GM10248 (cell line): ENCODE data around the gene SSRP1.
A peak's percentile ranks its signal among the peaks of the same experiment; 100 is the strongest.

ENCODE experiments used
- CTCF ChIA-PET: fragments of 300-600 bp; sonication (Branson Sonifier 250); formaldehyde crosslinking; extraction: SDS; loops from one replicate; lab custom pipeline; 2021; ENCODE audit warnings: antibody characterized with exemption; lab: Yijun Ruan, JAX
- POLR2A ChIA-PET: fragments of 350-650 bp; sonication (Branson Sonifier 250); formaldehyde crosslinking; extraction: SDS; loops from one replicate; lab custom pipeline; 2020; ENCODE audit warnings: antibody characterized with exemption; lab: Yijun Ruan, JAX
- DNase-seq: peaks from one replicate; pipeline ENCODE4 v3.0.0; 2012; ENCODE audit errors: extremely low spot score
- TF ChIP-seq, protein P1 (sequence below): IDR thresholded peaks from 2 replicates; pipeline ENCODE4 v1.5.1; 2012; ENCODE audit warnings: mild to moderate bottlenecking, low read depth; ENCODE audit errors: extremely low read depth, missing control alignments, control extremely low read depth

The SSRP1 gene

DNA sequence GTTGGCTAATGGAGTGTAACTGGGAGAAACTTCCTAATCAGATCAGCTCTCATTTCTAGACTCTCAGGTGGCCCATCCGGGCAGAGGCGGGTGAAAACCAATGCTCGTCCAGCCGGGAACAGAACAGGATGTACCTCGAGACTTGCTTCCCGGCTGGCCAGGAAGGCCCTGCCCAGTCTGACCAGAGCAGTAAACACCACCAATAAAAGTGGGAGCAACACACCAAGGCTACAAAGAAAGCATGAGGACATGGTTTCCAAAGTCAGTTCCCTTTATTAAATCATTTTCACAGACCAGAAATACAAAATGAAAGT, 10.0 kb downstream of the SSRP1 start:
- DNase-seq: no peak
- TF ChIP-seq, protein P1, sequence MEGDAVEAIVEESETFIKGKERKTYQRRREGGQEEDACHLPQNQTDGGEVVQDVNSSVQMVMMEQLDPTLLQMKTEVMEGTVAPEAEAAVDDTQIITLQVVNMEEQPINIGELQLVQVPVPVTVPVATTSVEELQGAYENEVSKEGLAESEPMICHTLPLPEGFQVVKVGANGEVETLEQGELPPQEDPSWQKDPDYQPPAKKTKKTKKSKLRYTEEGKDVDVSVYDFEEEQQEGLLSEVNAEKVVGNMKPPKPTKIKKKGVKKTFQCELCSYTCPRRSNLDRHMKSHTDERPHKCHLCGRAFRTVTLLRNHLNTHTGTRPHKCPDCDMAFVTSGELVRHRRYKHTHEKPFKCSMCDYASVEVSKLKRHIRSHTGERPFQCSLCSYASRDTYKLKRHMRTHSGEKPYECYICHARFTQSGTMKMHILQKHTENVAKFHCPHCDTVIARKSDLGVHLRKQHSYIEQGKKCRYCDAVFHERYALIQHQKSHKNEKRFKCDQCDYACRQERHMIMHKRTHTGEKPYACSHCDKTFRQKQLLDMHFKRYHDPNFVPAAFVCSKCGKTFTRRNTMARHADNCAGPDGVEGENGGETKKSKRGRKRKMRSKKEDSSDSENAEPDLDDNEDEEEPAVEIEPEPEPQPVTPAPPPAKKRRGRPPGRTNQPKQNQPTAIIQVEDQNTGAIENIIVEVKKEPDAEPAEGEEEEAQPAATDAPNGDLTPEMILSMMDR: no peak
- POLR2A ChIA-PET: interaction anchor here (2.1 kb wide), 1 partner anchor 10 kb away, joined by 10 read pairs; the partner anchor contains the start of gene SSRP1
- CTCF ChIA-PET: interaction anchor here (0.7 to 1.9 kb wide), 4 partner anchors 10 to 168 kb away, joined by 3 to 7 read pairs (median 5); partner anchors contain the start of genes P2RX3 and SSRP1

DNA sequence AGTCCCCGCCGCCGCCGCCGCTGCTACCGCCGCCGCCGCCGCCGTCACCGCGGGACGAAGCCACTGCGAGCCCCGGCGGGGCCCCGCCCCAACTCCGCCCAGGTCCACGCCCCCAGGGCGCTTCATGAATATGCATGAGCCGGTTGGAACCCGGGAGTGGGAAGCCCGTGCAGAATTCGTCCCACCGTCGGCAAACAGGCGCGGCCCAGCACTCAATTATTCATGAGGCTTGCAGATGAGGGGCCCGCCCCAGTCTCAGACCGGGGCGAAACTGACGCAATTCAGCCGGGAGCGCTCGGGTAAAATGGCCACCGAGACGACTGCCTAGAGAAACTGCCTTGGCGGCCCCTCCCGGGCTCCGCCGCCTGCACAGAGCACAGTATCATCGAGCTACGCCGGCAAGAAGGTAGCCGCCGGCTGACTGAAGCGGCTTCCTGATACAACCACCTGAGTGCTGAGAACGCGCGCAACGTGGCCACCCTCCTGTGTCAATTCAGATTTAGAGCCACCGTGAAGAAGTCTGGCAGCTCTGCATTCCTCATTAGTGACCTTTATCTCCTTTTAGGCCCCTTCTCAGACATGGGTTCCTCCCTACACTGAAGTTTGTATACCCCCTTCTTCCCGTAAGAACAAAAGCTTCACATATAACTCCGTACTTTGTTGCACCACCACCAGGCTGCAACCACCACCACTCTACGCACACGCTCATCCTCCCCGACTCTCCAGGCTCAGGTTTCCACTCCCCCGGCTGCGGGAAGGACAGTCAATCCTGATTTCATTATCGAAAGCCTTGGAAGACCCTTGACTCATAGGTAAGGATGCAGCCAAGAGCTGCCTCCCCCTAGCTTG, 10.6 kb downstream of the SSRP1 start, which contains the start of gene TNKS1BP1:
Gene TNKS1BP1, minus strand, starts transcription at position 67 of the 849 bp plus-strand sequence. CDS start 3,067 bp downstream, outside the sequence.
- ChIA-PET CTCF (interaction anchor here (0.7 to 1.9 kb wide), 4 partner anchors 11 to 168 kb away, joined by 3 to 7 read pairs (median 5); partner anchors contain the start of genes P2RX3 and SSRP1), POLR2A (interaction anchor here (2.1 kb wide), 1 partner anchor 10 kb away, joined by 10 read pairs; the partner anchor contains the start of gene SSRP1)
- peak; percentile 93 for DNase-seq
- TF ChIP-seq, protein P1: no peak

DNA sequence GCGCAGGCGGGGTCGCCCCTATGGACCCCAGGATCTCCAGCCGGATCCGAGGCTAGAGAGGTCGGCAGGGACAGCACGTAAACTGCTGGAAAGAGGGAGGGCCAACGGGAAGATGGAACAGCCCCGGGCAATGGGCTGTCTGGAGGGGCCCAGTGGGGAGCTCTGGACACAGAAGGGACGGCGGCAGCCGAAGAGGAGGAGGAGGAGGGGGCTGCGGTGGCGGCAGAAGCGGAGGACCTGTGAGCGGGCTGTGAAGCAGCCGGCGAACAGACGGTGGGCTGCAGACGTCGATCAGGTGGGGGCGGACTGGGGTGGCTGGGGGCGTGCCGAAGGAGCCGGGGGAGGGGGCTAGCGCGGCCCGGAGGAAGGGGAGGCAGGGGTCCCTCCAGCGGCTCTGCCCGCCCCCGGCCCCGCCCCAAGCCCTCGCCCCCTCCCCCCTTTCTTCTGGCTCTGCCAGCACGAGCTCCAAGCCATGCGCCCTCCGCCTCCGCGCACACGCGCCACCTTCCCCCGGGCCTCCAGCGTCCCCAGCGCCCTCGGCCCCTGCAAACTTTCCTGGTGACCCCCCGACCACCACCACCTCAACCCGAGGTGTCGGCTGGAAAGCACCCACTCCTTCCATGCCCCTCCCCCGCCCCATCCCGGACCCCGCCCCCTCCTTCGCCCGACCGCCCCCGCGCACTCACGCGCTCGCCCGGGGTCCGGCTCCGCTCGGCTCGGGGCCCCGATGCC, 11.4 kb downstream of the SSRP1 start:
- TF ChIP-seq, protein P1: no peak
- ChIA-PET CTCF (interaction anchor here (0.8 kb wide), 1 partner anchor 13 kb away, joined by 3 read pairs; no protein-coding TSS in a partner anchor), POLR2A (interaction anchor here (0.8 to 2.1 kb wide), 2 partner anchors 11 to 839 kb away, joined by 3 to 10 read pairs; partner anchors contain the start of gene SSRP1)
- peak; percentile 57 for DNase-seq

DNA sequence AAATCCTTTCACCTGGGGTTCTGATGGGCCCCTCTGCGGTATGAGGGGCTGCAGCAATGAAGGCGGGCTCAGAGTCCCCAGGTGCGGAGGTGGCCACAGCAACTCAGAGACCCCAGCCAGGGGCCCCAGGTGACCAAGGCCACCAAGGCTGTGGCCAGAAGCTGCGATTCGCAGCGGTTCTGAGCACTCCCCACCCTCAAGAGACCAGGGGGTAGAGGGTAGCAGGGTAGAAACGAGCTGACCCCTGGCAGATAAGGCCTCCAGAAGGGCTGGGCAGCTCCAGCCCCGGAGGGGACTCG, 11.9 kb downstream of the SSRP1 start:
- ChIA-PET CTCF (interaction anchor here (0.8 kb wide), 1 partner anchor 12 kb away, joined by 3 read pairs; no protein-coding TSS in a partner anchor), POLR2A (interaction anchor here (0.8 kb wide), 1 partner anchor 840 kb away, joined by 3 read pairs; no protein-coding TSS in a partner anchor)
- TF ChIP-seq, protein P1: no peak
- DNase-seq: no peak

DNA sequence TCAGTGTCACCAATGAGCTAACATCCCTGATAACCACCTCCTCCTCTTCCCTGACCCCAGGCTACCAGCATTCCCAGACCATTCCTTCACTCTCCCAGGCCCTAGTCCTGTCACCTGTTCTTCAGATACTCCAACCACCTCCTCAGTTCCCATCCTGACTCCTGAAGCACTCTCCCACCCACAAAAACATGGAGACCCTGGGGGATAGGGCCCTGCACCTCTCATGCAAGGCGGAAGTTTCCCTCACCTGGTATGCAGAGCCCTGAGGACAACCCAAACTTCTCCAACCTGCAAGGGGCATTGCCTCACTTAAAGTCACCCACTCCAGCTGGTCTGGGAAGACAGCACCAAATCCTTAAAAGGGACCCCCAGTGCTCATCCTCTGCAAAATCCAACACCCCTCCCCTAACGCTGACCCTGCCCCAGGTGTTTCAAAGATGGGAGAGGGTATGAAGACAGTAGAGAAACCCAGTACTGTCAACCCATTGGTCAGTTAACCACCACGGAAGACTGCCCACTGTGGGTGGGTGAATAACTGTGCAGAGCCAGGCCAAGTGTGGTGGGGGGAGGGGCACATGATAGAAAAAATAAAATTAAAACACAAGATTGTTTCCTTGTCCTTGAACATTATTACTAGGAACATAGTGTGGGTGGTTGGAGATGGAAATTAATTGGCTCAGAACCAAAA, 12.4 kb downstream of the SSRP1 start:
- POLR2A ChIA-PET: no interaction called here
- TF ChIP-seq, protein P1: no peak
- DNase-seq: no peak
- CTCF ChIA-PET: no interaction called here
